ENCODE measurements around the gene NOB1.
A peak's percentile ranks its signal among the peaks of the same experiment; 100 is the strongest.
"Not testable (repeated sequence)": the region's sequence is repeated elsewhere in the genome, so short reads cannot be mapped to it uniquely, and the experiment has no call there.

NOB1 gene

GRCh38 chr16:69744363-69745231, 10.1 kb downstream of the NOB1 start:
- H3K4me1 ChIP-seq (ENCODE audit: insufficient read depth, poor library complexity, severe bottlenecking), result peaks cover 12% of the 10 kb centered on the region
- no peaks in the 10 kb centered on the region for H3K9me3 ChIP-seq (ENCODE audit: severe bottlenecking)
- H3K27ac ChIP-seq (ENCODE audit: poor library complexity, severe bottlenecking), result no peak overlapping the region
- TF ChIP-seq CTCF (IDR thresholded peaks at IDR 0.05; ENCODE audit: poor library complexity, severe bottlenecking), result no peak
- ATAC-seq (ENCODE audit: low read depth), result no peak
- no peak overlapping the region for H3K4me3 ChIP-seq (ENCODE audit: severe bottlenecking)
- no peak for DNase-seq (ENCODE audit: low spot score)
- peaks cover 98% of the 10 kb centered on the region for H3K36me3 ChIP-seq (ENCODE audit: low read depth)
- H3K27me3 ChIP-seq (ENCODE audit: insufficient read depth, poor library complexity, severe bottlenecking), result no peaks in the 10 kb centered on the region

- DNase-seq (ENCODE audit: low spot score) (peak; percentile 78), ATAC-seq (ENCODE audit: low read depth) (peak; percentile 40; the same call in 2 of the 3 replicates)
- no peak for TF ChIP-seq CTCF (IDR thresholded peaks at IDR 0.05; ENCODE audit: poor library complexity, severe bottlenecking)
- Histone ChIP-seq H3K27me3 (ENCODE audit: insufficient read depth, poor library complexity, severe bottlenecking) (no peaks in the 10 kb centered on the region), H3K27ac (ENCODE audit: poor library complexity, severe bottlenecking) (peak overlapping the region; percentile 55), H3K4me3 (ENCODE audit: severe bottlenecking) (no peak overlapping the region), H3K9me3 (ENCODE audit: severe bottlenecking) (no peaks in the 10 kb centered on the region), H3K4me1 (ENCODE audit: insufficient read depth, poor library complexity, severe bottlenecking) (peaks cover 12% of the 10 kb centered on the region), H3K36me3 (ENCODE audit: low read depth) (peaks cover 75% of the 10 kb centered on the region)
Measured at GRCh38 chr16:69741951-69742904, 12.5 kb downstream of the NOB1 start.

GRCh38 chr16:69741519-69741918, 13.2 kb downstream of the NOB1 start:
- H3K4me3 ChIP-seq (ENCODE audit: severe bottlenecking), result no peak overlapping the region
- ATAC-seq (ENCODE audit: low read depth) (peak; percentile 35), DNase-seq (ENCODE audit: low spot score) (no peak)
- no peaks in the 10 kb centered on the region for H3K27me3 ChIP-seq (ENCODE audit: insufficient read depth, poor library complexity, severe bottlenecking)
- H3K27ac ChIP-seq (ENCODE audit: poor library complexity, severe bottlenecking), result peak overlapping the region; percentile 55
- H3K36me3 ChIP-seq (ENCODE audit: low read depth), result peaks cover 71% of the 10 kb centered on the region
- TF ChIP-seq CTCF (IDR thresholded peaks at IDR 0.05; ENCODE audit: poor library complexity, severe bottlenecking), result no peak
- no peaks in the 10 kb centered on the region for H3K9me3 ChIP-seq (ENCODE audit: severe bottlenecking)
- peaks cover 12% of the 10 kb centered on the region for H3K4me1 ChIP-seq (ENCODE audit: insufficient read depth, poor library complexity, severe bottlenecking)

- peaks cover 9% of the 10 kb centered on the region for H3K4me1 ChIP-seq (ENCODE audit: insufficient read depth, poor library complexity, severe bottlenecking)
- no peak for TF ChIP-seq CTCF (IDR thresholded peaks at IDR 0.05; ENCODE audit: poor library complexity, severe bottlenecking)
- DNase-seq (ENCODE audit: low spot score) (no peak), ATAC-seq (ENCODE audit: low read depth) (no peak)
- H3K27me3 ChIP-seq (ENCODE audit: insufficient read depth, poor library complexity, severe bottlenecking), result no peaks in the 10 kb centered on the region
- H3K36me3 ChIP-seq (ENCODE audit: low read depth), result no peaks in the 10 kb centered on the region
- H3K9me3 ChIP-seq (ENCODE audit: severe bottlenecking), result no peaks in the 10 kb centered on the region
- no peak overlapping the region for H3K27ac ChIP-seq (ENCODE audit: poor library complexity, severe bottlenecking)
- no peak overlapping the region for H3K4me3 ChIP-seq (ENCODE audit: severe bottlenecking)
Measured at GRCh38 chr16:69732101-69732500, 22.6 kb downstream of the NOB1 start.

- not testable (repeated sequence) for ATAC-seq (ENCODE audit: low read depth); DNase-seq (ENCODE audit: low spot score)
Measured at GRCh38 chr16:69731280-69731679, 23.4 kb downstream of the NOB1 start.

GRCh38 chr16:69729030-69729429, 25.7 kb downstream of the NOB1 start:
- peaks cover 23% of the 10 kb centered on the region for H3K4me1 ChIP-seq (ENCODE audit: insufficient read depth, poor library complexity, severe bottlenecking)
- not testable (repeated sequence) for H3K4me3 ChIP-seq (ENCODE audit: severe bottlenecking); H3K36me3 ChIP-seq (ENCODE audit: low read depth); H3K27ac ChIP-seq (ENCODE audit: poor library complexity, severe bottlenecking); ATAC-seq (ENCODE audit: low read depth); DNase-seq (ENCODE audit: low spot score); H3K27me3 ChIP-seq (ENCODE audit: insufficient read depth, poor library complexity, severe bottlenecking); H3K9me3 ChIP-seq (ENCODE audit: severe bottlenecking)

More at GRCh38 chr16:69731280-69731679, 23.4 kb downstream of the NOB1 start:
- H3K9me3 ChIP-seq (ENCODE audit: severe bottlenecking); H3K36me3 ChIP-seq (ENCODE audit: low read depth); H3K4me3 ChIP-seq (ENCODE audit: severe bottlenecking); H3K27me3 ChIP-seq (ENCODE audit: insufficient read depth, poor library complexity, severe bottlenecking); H3K27ac ChIP-seq (ENCODE audit: poor library complexity, severe bottlenecking): not testable (repeated sequence)
- H3K4me1 ChIP-seq (ENCODE audit: insufficient read depth, poor library complexity, severe bottlenecking), result peaks cover 10% of the 10 kb centered on the region
